Body of pancreas (tissue), 4 donors: Measurements from ENCODE around the gene DYSF. TPM values are rescaled to one million over a fixed set of nuclear protein-coding genes. Genes with fewer than 3 reads are reported as not detected.

Experiments used
- ATAC-seq: fragments of 150-250 bp; one replicate; pipeline ENCODE4 v1.9.1; 2016
- DNase-seq, 4 donors: peaks; one replicate each; pipeline ENCODE4 v3.0.0-alpha.2; 2019
- H3K27ac ChIP-seq, 4 donors: fragments of 200-600 bp; sonication (generic); 1 replicate in 3 of 4; 2 replicates in 1 of 4; pipeline versions ENCODE4 v1.5.1 to v1.6.1; 2016 to 2019; ENCODE audit warnings: mild to moderate bottlenecking in 1 of 4, mixed read lengths in 1 of 4, moderate library complexity in 1 of 4
- H3K27me3 ChIP-seq, 2 donors: fragments of 200-600 bp; sonication (generic); one replicate each; pipeline ENCODE4 v1.6.0; 2016; ENCODE audit warnings: mild to moderate bottlenecking in 1 of 2
- H3K36me3 ChIP-seq, 2 donors: fragments of 200-600 bp; sonication (generic); replicated peaks in 1 of 2; 2 replicates each; pipeline ENCODE4 v1.5.1; 2016; ENCODE audit warnings: low read depth in 2 of 2; ENCODE audit not compliant: insufficient read depth in 1 of 2
- H3K4me1 ChIP-seq: fragments of 200-600 bp; sonication (generic); one replicate; pipeline ENCODE4 v1.6.0; 2016
- H3K4me3 ChIP-seq, 2 donors: fragments of 200-600 bp; sonication (generic); 1 replicate in 1 of 2; 2 replicates in 1 of 2; pipeline ENCODE4 v1.5.1; 2016 to 2019
- H3K9me3 ChIP-seq, 3 donors: fragments of 200-600 bp; sonication (generic); 1 replicate in 2 of 3; 2 replicates in 1 of 3; pipeline ENCODE4 v1.5.1; 2016
- CTCF ChIP-seq, 7 experiments: fragments of 450-650 bp in 4 of 7; fragments of 200-600 bp in 3 of 7; sonication (generic) in 3 of 7; IDR thresholded peaks; one replicate each; pipeline ENCODE4 v1.5.1; 2016 to 2019; ENCODE audit warnings: antibody characterized with exemption in 7 of 7
- POLR2A ChIP-seq, 3 donors: fragments of 450-650 bp; IDR thresholded peaks; one replicate each; pipeline ENCODE4 v1.6.1; 2016; ENCODE audit warnings: antibody characterized with exemption in 3 of 3, mild to moderate bottlenecking in 2 of 3
- WGBS, 2 donors: methylation state at CpG; one replicate each; pipeline ENCODE4 v1.1.5; 2017; 5-methylcytosine and 5-hydroxymethylcytosine counted together
- intact Hi-C: fragments of 100-400 bp; cut with DNase I; formaldehyde crosslinking; loops from one replicate; pipeline ENCODE4 v1.15.1; 2023
- total RNA-seq, 2 donors: library from RNA; depleted of rRNA; stranded (reverse); fragments of >200 nt; gene quantifications; one replicate each; pipeline ENCODE4 v1.1.0, GENCODE V29; 2016

The DYSF gene
- total RNA-seq, 2 donors from 2014 or later, result 3.1 to 10.9 TPM

GRCh38 chr2:71547616-71548285 lies 94.4 kb downstream of the DYSF start:
- whole genome bisulfite sequencing, 2 donors, result 55 to 63% methylated on average over 11 to 13 of the region's 13 CpGs
- H3K36me3 ChIP-seq, result no peaks in the 10 kb centered on the region
- intact Hi-C loops, result loop anchor here (5.0 kb wide), 1 partner anchor 605 kb away; no protein-coding TSS in a partner anchor
- no peaks in the 10 kb centered on the region for H3K9me3 ChIP-seq
- H3K27me3 ChIP-seq, result no peaks in the 10 kb centered on the region
- peaks cover 9% of the 10 kb centered on the region for H3K4me1 ChIP-seq
- no peak overlapping the region for H3K27ac ChIP-seq
- no peak for ATAC-seq
- TF ChIP-seq POLR2A (IDR thresholded peaks at IDR 0.05), result no peak
- TF ChIP-seq CTCF (IDR thresholded peaks at IDR 0.05), result no peak
- no peak overlapping the region for H3K4me3 ChIP-seq
- no peak for DNase-seq

- Histone ChIP-seq H3K27me3 (no peaks in the 10 kb centered on the region), H3K36me3 (no peaks in the 10 kb centered on the region), H3K4me1 (peaks cover 9% of the 10 kb centered on the region), H3K9me3 (no peaks in the 10 kb centered on the region), H3K4me3 (no peak overlapping the region), H3K27ac (no peak overlapping the region)
- peak; percentile 72 to 82 (median 76) for DNase-seq
- peak; percentile 76 for ATAC-seq
- intact Hi-C loops, result loop anchor here (5.0 kb wide), 1 partner anchor 603 kb away; no protein-coding TSS in a partner anchor
- TF ChIP-seq CTCF (IDR thresholded peaks at IDR 0.05) (peak; percentile 69 to 90 (median 77)), POLR2A (IDR thresholded peaks at IDR 0.05) (no peak)
- WGBS, 2 donors, result 45 to 48% methylated on average over 21 of the region's 21 CpGs
These were observed 95.5 kb downstream of the DYSF start for GRCh38 chr2:71548646-71549425.

GRCh38 chr2:71550801-71551630 lies 97.7 kb downstream of the DYSF start:
- no peak for TF ChIP-seq CTCF (IDR thresholded peaks at IDR 0.05)
- TF ChIP-seq POLR2A (IDR thresholded peaks at IDR 0.05), result no peak
- no peak for DNase-seq
- H3K4me3 ChIP-seq, result no peak overlapping the region
- peaks cover 9% of the 10 kb centered on the region for H3K4me1 ChIP-seq
- ATAC-seq, result no peak
- WGBS, 2 donors, result 81 to 89% methylated on average over 10 to 11 of the region's 11 CpGs
- no peaks in the 10 kb centered on the region for H3K36me3 ChIP-seq
- no peaks in the 10 kb centered on the region for H3K27me3 ChIP-seq
- intact Hi-C loops, result no loop called here
- no peaks in the 10 kb centered on the region for H3K9me3 ChIP-seq
- H3K27ac ChIP-seq, result no peak overlapping the region

GRCh38 chr2:71551631-71551915 lies 98.2 kb downstream of the DYSF start:
- no peak overlapping the region for H3K27ac ChIP-seq
- H3K27me3 ChIP-seq, result no peaks in the 10 kb centered on the region
- peaks cover 15% of the 10 kb centered on the region for H3K4me1 ChIP-seq
- DNase-seq (no peak), ATAC-seq (no peak)
- no peak for TF ChIP-seq CTCF (IDR thresholded peaks at IDR 0.05)
- TF ChIP-seq POLR2A (IDR thresholded peaks at IDR 0.05), result no peak
- H3K36me3 ChIP-seq, result no peaks in the 10 kb centered on the region
- H3K4me3 ChIP-seq, result no peak overlapping the region
- H3K9me3 ChIP-seq, result no peaks in the 10 kb centered on the region
- 84 to 87% methylated on average over 8 of the region's 9 CpGs for WGBS, 2 donors
- intact Hi-C loops, result no loop called here
